H1 (cell line): ENCODE measurements around the gene CTNND2. TPM values are rescaled to one million over a fixed set of nuclear protein-coding genes. Genes with fewer than 3 reads are reported as not detected.

Source experiments
- CTCF ChIA-PET: fragments of 300-600 bp; sonication (Branson Sonifier 250); formaldehyde crosslinking; loops from one replicate; lab custom pipeline; 2021; ENCODE audit not compliant: partially characterized antibody; lab: Charles Lee
- POLR2A ChIA-PET: fragments of 300-600 bp; sonication (Branson Sonifier 250); formaldehyde crosslinking; loops from one replicate; lab custom pipeline; 2021; ENCODE audit warnings: inconsistent platforms; ENCODE audit not compliant: partially characterized antibody; lab: Charles Lee
- DNase-seq, 2 experiments: peaks; one replicate each; pipeline versions ENCODE4 v3.0.0 to v3.0.0-alpha.2; 2010 to 2022; ENCODE audit warnings: low spot score in 2 of 2, low read depth in 1 of 2, mixed read lengths in 1 of 2
- FAIRE-seq: peaks from 2 replicates; lab custom pipeline; 2011; peaks lifted over from hg19 to GRCh38; lab: Jason Lieb, UNC
- H2AFZ ChIP-seq: 2 replicates; pipeline ENCODE4 v1.8.1; 2012; ENCODE audit warnings: low read length, inconsistent platforms
- H2AK5ac ChIP-seq: 2 replicates; pipeline ENCODE4 v1.6.1; 2013; ENCODE audit warnings: low read depth, low read length
- H2BK120ac ChIP-seq: replicated peaks from 2 replicates; pipeline ENCODE3; 2013; ENCODE audit warnings: low read depth, low read length, inconsistent platforms
- H2BK12ac ChIP-seq: 2 replicates; pipeline ENCODE4 v1.6.1; 2013; ENCODE audit warnings: low read depth, low read length
- H2BK15ac ChIP-seq: 2 replicates; pipeline ENCODE4 v1.6.1; 2013; ENCODE audit warnings: low read length
- H2BK20ac ChIP-seq: 2 replicates; pipeline ENCODE4 v1.6.1; 2013; ENCODE audit warnings: low read length
- H2BK5ac ChIP-seq: 2 replicates; pipeline ENCODE4 v1.6.1; 2013; ENCODE audit warnings: low read depth, low read length
- H3K14ac ChIP-seq: 2 replicates; pipeline ENCODE4 v1.6.1; 2013; ENCODE audit warnings: inconsistent platforms; ENCODE audit not compliant: insufficient read length
- H3K18ac ChIP-seq: 2 replicates; pipeline ENCODE4 v1.6.1; 2013; ENCODE audit warnings: low read length; ENCODE audit errors: extremely low read depth
- H3K23ac ChIP-seq: 2 replicates; pipeline ENCODE4 v1.6.1; 2013; ENCODE audit warnings: inconsistent platforms; ENCODE audit not compliant: insufficient read length
- H3K23me2 ChIP-seq: 2 replicates; pipeline ENCODE4 v1.6.1; 2013; ENCODE audit warnings: low read depth, low read length
- H3K27ac ChIP-seq: 2 replicates; pipeline ENCODE4 v1.6.1; 2011; ENCODE audit warnings: low read depth, low read length, inconsistent platforms
- H3K27me3 ChIP-seq, 4 experiments: replicated peaks in 1 of 4; 1 replicate in 1 of 4; 2 replicates in 3 of 4; pipeline versions ENCODE4 v1.6.1 to v1.8.1; 2011 to 2013; ENCODE audit warnings: low read length in 3 of 4, mild to moderate bottlenecking in 3 of 4, inconsistent platforms in 2 of 4, mixed read lengths in 2 of 4, moderate library complexity in 1 of 4; ENCODE audit not compliant: control insufficient read depth in 3 of 4, insufficient read depth in 3 of 4; ENCODE audit errors: extremely low read depth in 1 of 4
- H3K36me3 ChIP-seq, 4 experiments: 2 replicates each; pipeline versions ENCODE4 v1.6.1 to v1.8.1; 2011 to 2013; ENCODE audit warnings: mild to moderate bottlenecking in 4 of 4, low read length in 3 of 4, moderate library complexity in 2 of 4, control low read depth in 1 of 4, inconsistent platforms in 1 of 4; ENCODE audit not compliant: insufficient read depth in 4 of 4, control insufficient read depth in 2 of 4
- H3K4ac ChIP-seq: replicated peaks from 2 replicates; pipeline ENCODE3; 2013; ENCODE audit warnings: low read length, low read depth, mixed read lengths, inconsistent platforms; ENCODE audit not compliant: insufficient read length
- H3K4me1 ChIP-seq, 4 experiments: replicated peaks in 1 of 4; 1 replicate in 1 of 4; 2 replicates in 3 of 4; pipeline versions ENCODE4 v1.6.1 to v1.8.1; 2011 to 2013; ENCODE audit warnings: low read length in 3 of 4, inconsistent platforms in 2 of 4, mixed read lengths in 1 of 4; ENCODE audit not compliant: insufficient read depth in 4 of 4, control insufficient read depth in 3 of 4
- H3K4me2 ChIP-seq, 2 experiments: 2 replicates each; pipeline versions ENCODE4 v1.6.1 to v1.8.1; 2011 to 2013; ENCODE audit warnings: low read depth in 2 of 2, low read length in 2 of 2, control low read depth in 1 of 2, inconsistent platforms in 1 of 2, mild to moderate bottlenecking in 1 of 2; ENCODE audit not compliant: insufficient read depth in 1 of 2
- H3K4me3 ChIP-seq, 4 experiments: fragments of 200-600, 300-600 bp in 1 of 4; sonication (generic), shearing (Covaris generic), sonication (Bioruptor Twin) in 1 of 4; 2 replicates each; pipeline versions ENCODE4 v1.5.1 to v1.8.1; 2011 to 2016; ENCODE audit warnings: low read length in 4 of 4, low read depth in 3 of 4, control low read depth in 2 of 4, inconsistent platforms in 2 of 4, mild to moderate bottlenecking in 2 of 4, mixed read lengths in 1 of 4, moderate library complexity in 1 of 4; ENCODE audit not compliant: insufficient read depth in 2 of 4; ENCODE audit errors: extremely low read depth in 1 of 4
- H3K56ac ChIP-seq: replicated peaks from 2 replicates; pipeline ENCODE3; 2013; ENCODE audit warnings: low read depth, mild to moderate bottlenecking, mixed read lengths, low read length, inconsistent platforms; ENCODE audit not compliant: insufficient read length
- H3K79me1 ChIP-seq: 2 replicates; pipeline ENCODE4 v1.6.1; 2013; ENCODE audit warnings: low read depth, low read length, control low read depth
- H3K79me2 ChIP-seq, 2 experiments: 2 replicates each; pipeline versions ENCODE4 v1.6.1 to v1.8.1; 2012 to 2013; ENCODE audit warnings: low read length in 2 of 2, mild to moderate bottlenecking in 2 of 2, inconsistent platforms in 1 of 2; ENCODE audit not compliant: insufficient read depth in 2 of 2, control insufficient read depth in 1 of 2
- H3K9ac ChIP-seq, 4 experiments: replicated peaks in 1 of 4; 1 replicate in 1 of 4; 2 replicates in 3 of 4; pipeline versions ENCODE4 v1.6.1 to v1.8.1; 2011 to 2013; ENCODE audit warnings: low read depth in 3 of 4, low read length in 3 of 4, control low read depth in 2 of 4, mild to moderate bottlenecking in 2 of 4, moderate library complexity in 2 of 4, inconsistent platforms in 1 of 4; ENCODE audit errors: extremely low read depth in 1 of 4
- H3K9me3 ChIP-seq, 2 experiments: 2 replicates each; pipeline versions ENCODE4 v1.6.1 to v1.8.1; 2012 to 2013; ENCODE audit warnings: mild to moderate bottlenecking in 2 of 2, moderate library complexity in 2 of 2, control low read depth in 1 of 2, inconsistent platforms in 1 of 2, low read depth in 1 of 2, low read length in 1 of 2, mixed read lengths in 1 of 2; ENCODE audit not compliant: insufficient read depth in 2 of 2
- H4K20me1 ChIP-seq, 2 experiments: replicated peaks in 1 of 2; 2 replicates each; pipeline versions ENCODE3 to v1.8.1; 2011 to 2013; ENCODE audit warnings: inconsistent platforms in 2 of 2, low read length in 2 of 2, mild to moderate bottlenecking in 1 of 2; ENCODE audit not compliant: insufficient read depth in 2 of 2, control insufficient read depth in 1 of 2
- H4K5ac ChIP-seq: 2 replicates; pipeline ENCODE4 v1.6.1; 2013; ENCODE audit warnings: low read length, low read depth, mixed read lengths, inconsistent platforms; ENCODE audit not compliant: insufficient read length
- H4K8ac ChIP-seq: 2 replicates; pipeline ENCODE4 v1.8.0; 2013; ENCODE audit warnings: mild to moderate bottlenecking, moderate library complexity, low read length, inconsistent platforms; ENCODE audit not compliant: insufficient read depth; ENCODE audit errors: extremely low read depth
- H4K91ac ChIP-seq: replicated peaks from 2 replicates; pipeline ENCODE3; 2013; ENCODE audit warnings: low read length, mixed read lengths, inconsistent platforms; ENCODE audit not compliant: insufficient read length
- ASH2L ChIP-seq: fragments of 200-600, 300-600 bp; sonication (generic); IDR thresholded peaks from one replicate; pipeline ENCODE4 v1.7.1; 2017; ENCODE audit warnings: low read length
- BACH1 ChIP-seq: IDR thresholded peaks from 2 replicates; pipeline ENCODE4 v1.6.1; 2012; ENCODE audit warnings: low read length, improper control_type of control experiment
- CBX5 ChIP-seq: fragments of 300-800, 300-1000 bp; sonication (generic); IDR thresholded peaks from 2 replicates; pipeline ENCODE4 v1.7.1; 2016; ENCODE audit warnings: antibody characterized with exemption, low read length, low read depth
- CEBPB ChIP-seq: IDR thresholded peaks from 2 replicates; pipeline ENCODE4 v1.6.1; 2012; ENCODE audit warnings: low read depth, low read length
- CHD1 ChIP-seq: IDR thresholded peaks from 2 replicates; pipeline ENCODE4 v1.6.1; 2012; ENCODE audit warnings: low read depth, low read length, improper control_type of control experiment
- EZH2 ChIP-seq: fragments of 200-600 bp; sonication (generic); IDR thresholded peaks from 2 replicates; pipeline ENCODE4 v1.7.1; 2012; ENCODE audit warnings: low read depth, mild to moderate bottlenecking, moderate library complexity, low read length, inconsistent platforms; ENCODE audit not compliant: severe bottlenecking
- JUN ChIP-seq: IDR thresholded peaks from 2 replicates; pipeline ENCODE4 v1.6.1; 2011; ENCODE audit warnings: low read depth, mild to moderate bottlenecking, improper control_type of control experiment, low read length
- NANOG ChIP-seq: IDR thresholded peaks from 2 replicates; pipeline ENCODE4 v1.6.1; 2011; ENCODE audit warnings: low read length, low read depth, mild to moderate bottlenecking, inconsistent platforms; ENCODE audit not compliant: insufficient read depth, poor library complexity, severe bottlenecking
- RNF2 ChIP-seq: fragments of 200-900, 300-1000 bp; sonication (generic); IDR thresholded peaks from 2 replicates; pipeline ENCODE4 v1.7.1; 2016; ENCODE audit warnings: borderline replicate concordance, low read depth, mild to moderate bottlenecking, antibody characterized with exemption, low read length; ENCODE audit not compliant: poor library complexity, severe bottlenecking; ENCODE audit errors: missing control alignments
- SUZ12 ChIP-seq: fragments of 200-600 bp; sonication (generic); IDR thresholded peaks from 2 replicates; pipeline ENCODE4 v1.6.1; 2012; ENCODE audit warnings: mild to moderate bottlenecking, inconsistent platforms, low read length, moderate library complexity, mixed read lengths
- WGBS, 2 experiments: shearing (Covaris generic) in 1 of 2; methylation state at CpG; one replicate each; pipeline versions ENCODE4 v1.1.6 to v1.1.7; 2013 to 2015; ENCODE audit warnings: low lambda C conversion rate in 2 of 2, mixed read lengths in 2 of 2, inconsistent platforms in 1 of 2, low coverage in 1 of 2, missing lambda C conversion rate in 1 of 2; ENCODE audit not compliant: insufficient replicate concordance in 2 of 2, insufficient coverage in 1 of 2, insufficient read length in 1 of 2; ENCODE audit errors: extremely low coverage in 1 of 2, missing lambda C conversion rate in 1 of 2; 5-methylcytosine and 5-hydroxymethylcytosine counted together
- polyA plus RNA-seq, 7 experiments: library from polyadenylated mRNA; depleted of rRNA in 3 of 7; stranded (reverse) in 5 of 7; unstranded in 2 of 7; fragments of >200 nt in 5 of 7; fragments of 200-250 nt in 2 of 7; gene quantifications; 1 replicate in 5 of 7; 2 replicates in 1 of 7; 4 replicates in 1 of 7; pipeline versions ENCODE4 v1.2.1 to v1.2.3, GENCODE V29; 2011 to 2013; ENCODE audit warnings: missing spikeins in 2 of 7, mixed read lengths in 2 of 7
- total RNA-seq: library from RNA; stranded (reverse); fragmentation: NEBNext Ultra II Directional; extraction: Animal tissue kit (Norgen Biotek cat#: 25700); gene quantifications from 2 replicates; pipeline ENCODE4 v1.2.1, GENCODE V29; 2021
- TF ChIP-seq, protein P1 (sequence below): IDR thresholded peaks from 2 replicates; pipeline ENCODE4 v1.6.1; 2011; ENCODE audit warnings: low read depth, mild to moderate bottlenecking, low read length; ENCODE audit not compliant: insufficient read depth
- TF ChIP-seq, protein P2 (sequence below): IDR thresholded peaks from 2 replicates; pipeline ENCODE4 v1.6.1; 2012; ENCODE audit warnings: inconsistent platforms
- TF ChIP-seq, protein P3 (sequence below): IDR thresholded peaks from 2 replicates; pipeline ENCODE4 v1.6.1; 2012; ENCODE audit warnings: inconsistent platforms

CTNND2 gene
- total and polyA plus RNA-seq, 2 of the 8 experiments (the other 6 are each of a cell fraction or from before 2014, with no cell fraction given) = 7.4 to 14.2 TPM

DNA sequence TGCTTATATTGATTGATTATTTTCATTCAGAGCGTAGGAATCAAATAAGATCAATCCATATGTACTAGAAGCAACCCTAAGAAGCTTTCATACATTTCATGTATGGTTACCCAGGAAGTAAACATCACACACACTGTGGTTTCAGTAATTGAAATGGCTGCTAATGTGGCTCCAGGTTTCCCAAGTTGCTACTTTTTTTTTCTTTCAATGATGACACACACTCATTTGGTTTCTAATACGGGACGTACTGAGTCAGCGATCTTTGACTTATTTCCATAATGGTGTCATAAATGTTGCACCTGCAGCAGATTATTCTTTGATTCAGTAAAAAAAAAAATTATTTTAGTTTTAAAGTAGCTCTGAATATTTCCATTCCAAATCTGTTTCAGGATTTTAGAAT, 248.6 kb downstream of the CTNND2 start:
- no peak overlapping the region for H4K91ac ChIP-seq
- H3K23ac ChIP-seq = no peak overlapping the region
- no peaks in the 10 kb centered on the region for H3K36me3 ChIP-seq
- H3K9ac ChIP-seq = no peak overlapping the region
- no peak overlapping the region for H3K18ac ChIP-seq
- no peak overlapping the region for H3K56ac ChIP-seq
- CTCF ChIA-PET = no interaction called here
- no peaks in the 10 kb centered on the region for H4K20me1 ChIP-seq
- no peaks in the 10 kb centered on the region for H3K23me2 ChIP-seq
- H3K79me1 ChIP-seq = no peaks in the 10 kb centered on the region
- no peak overlapping the region for H3K4ac ChIP-seq
- H2BK12ac ChIP-seq = no peak overlapping the region
- H2AFZ ChIP-seq = no peak overlapping the region
- no peak for FAIRE-seq
- no peak overlapping the region for H4K5ac ChIP-seq
- H2BK20ac ChIP-seq = no peak overlapping the region
- H3K4me3 ChIP-seq = no peak overlapping the region
- no peak overlapping the region for H3K27ac ChIP-seq
- no peak overlapping the region for H3K14ac ChIP-seq
- no peak overlapping the region for H2BK5ac ChIP-seq
- H2BK15ac ChIP-seq = no peak overlapping the region
- POLR2A ChIA-PET = no interaction called here
- no peak overlapping the region for H2BK120ac ChIP-seq
- no peaks in the 10 kb centered on the region for H3K79me2 ChIP-seq
- no peak overlapping the region for H4K8ac ChIP-seq
- no peak overlapping the region for H3K4me2 ChIP-seq
- H3K4me1 ChIP-seq = no peaks in the 10 kb centered on the region
- DNase-seq = no peak
- 95% methylated on average over 4 of the region's 4 CpGs; no CpG with 5 or more reads in 1 of the 2 experiments for WGBS, 2 experiments
- no peak overlapping the region for H2AK5ac ChIP-seq
- H3K27me3 ChIP-seq = no peaks in the 10 kb centered on the region
- peaks cover 3 to 9% of the 10 kb centered on the region in 2 experiments; a peak in 3 of 4 replicates for H3K9me3 ChIP-seq
- TF ChIP-seq, protein P1, sequence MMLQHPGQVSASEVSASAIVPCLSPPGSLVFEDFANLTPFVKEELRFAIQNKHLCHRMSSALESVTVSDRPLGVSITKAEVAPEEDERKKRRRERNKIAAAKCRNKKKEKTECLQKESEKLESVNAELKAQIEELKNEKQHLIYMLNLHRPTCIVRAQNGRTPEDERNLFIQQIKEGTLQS = no peak
- TF ChIP-seq ASH2L (no peak), CBX5 (no peak), RNF2 (no peak), CEBPB (no peak), NANOG (no peak), BACH1 (no peak), CHD1 (no peak), JUN (no peak), EZH2 (no peak), SUZ12 (no peak)
- TF ChIP-seq, protein P2, sequence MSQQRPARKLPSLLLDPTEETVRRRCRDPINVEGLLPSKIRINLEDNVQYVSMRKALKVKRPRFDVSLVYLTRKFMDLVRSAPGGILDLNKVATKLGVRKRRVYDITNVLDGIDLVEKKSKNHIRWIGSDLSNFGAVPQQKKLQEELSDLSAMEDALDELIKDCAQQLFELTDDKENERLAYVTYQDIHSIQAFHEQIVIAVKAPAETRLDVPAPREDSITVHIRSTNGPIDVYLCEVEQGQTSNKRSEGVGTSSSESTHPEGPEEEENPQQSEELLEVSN = no peak
- TF ChIP-seq, protein P3, sequence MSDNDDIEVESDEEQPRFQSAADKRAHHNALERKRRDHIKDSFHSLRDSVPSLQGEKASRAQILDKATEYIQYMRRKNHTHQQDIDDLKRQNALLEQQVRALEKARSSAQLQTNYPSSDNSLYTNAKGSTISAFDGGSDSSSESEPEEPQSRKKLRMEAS = no peak
